Kidney (tissue), 14 donors: ENCODE data around the gene TMEM179. TPM values are rescaled to one million over a fixed set of nuclear protein-coding genes. Genes with fewer than 3 reads are reported as not detected.
A peak's percentile ranks its signal among the peaks of the same experiment; 100 is the strongest.

ENCODE experiments used
- DNase-seq, 5 donors: peaks; one replicate each; pipeline ENCODE4 v3.0.0-alpha.2; 2013 to 2020
- FAIRE-seq: peaks from 2 replicates; lab custom pipeline; 2012; peaks lifted over from hg19 to GRCh38; lab: Jason Lieb, UNC
- H3K27ac ChIP-seq, 2 donors: one replicate each; pipeline ENCODE4 v1.7.0; 2013; ENCODE audit warnings: low read depth in 2 of 2, low read length in 2 of 2, inconsistent platforms in 1 of 2
- H3K27me3 ChIP-seq: one replicate; pipeline ENCODE4 v1.7.1; 2013; ENCODE audit warnings: low read length, inconsistent platforms; ENCODE audit not compliant: control insufficient read depth, insufficient read depth
- H3K36me3 ChIP-seq, 3 donors: one replicate each; pipeline versions ENCODE4 v1.7.0 to v1.7.1; 2013; ENCODE audit warnings: low read length in 3 of 3, control low read depth in 1 of 3, inconsistent platforms in 1 of 3; ENCODE audit not compliant: insufficient read depth in 3 of 3, control insufficient read depth in 2 of 3
- H3K4me1 ChIP-seq, 3 donors: one replicate each; pipeline versions ENCODE4 v1.7.0 to v1.7.1; 2013; ENCODE audit warnings: low read length in 3 of 3, inconsistent platforms in 1 of 3, low read depth in 1 of 3; ENCODE audit not compliant: control insufficient read depth in 2 of 3, insufficient read depth in 2 of 3
- H3K4me3 ChIP-seq, 3 donors: one replicate each; pipeline versions ENCODE4 v1.7.0 to v1.8.1; 2013; ENCODE audit warnings: low read length in 3 of 3, control low read depth in 1 of 3, inconsistent platforms in 1 of 3
- H3K9ac ChIP-seq, 3 donors: one replicate each; pipeline versions ENCODE4 v1.7.0 to v1.7.1; 2013; ENCODE audit warnings: low read length in 3 of 3, control low read depth in 1 of 3, inconsistent platforms in 1 of 3
- H3K9me3 ChIP-seq, 3 donors: one replicate each; pipeline versions ENCODE4 v1.7.0 to v1.7.1; 2013; ENCODE audit warnings: low read length in 3 of 3, control low read depth in 1 of 3, inconsistent platforms in 1 of 3; ENCODE audit not compliant: control insufficient read depth in 2 of 3, insufficient read depth in 1 of 3
- CTCF ChIP-seq: IDR thresholded peaks from 3 replicates; pipeline ENCODE4 v1.5.1; 2012; ENCODE audit warnings: mild to moderate bottlenecking, moderate library complexity, borderline replicate concordance; ENCODE audit not compliant: insufficient read depth; ENCODE audit errors: extremely low read depth
- intact Hi-C: fragments of 100-400 bp; cut with DNase I; formaldehyde crosslinking; loops from one replicate; pipeline ENCODE4 v1.11.1; 2022
- polyA plus RNA-seq: library from polyadenylated mRNA; stranded (reverse); fragments of 350-450 nt; fragmentation: Illumina TruSeq; extraction: RNeasy Lipid Tissue Mini Kit (QIAGEN cat#74804); gene quantifications from one replicate; pipeline ENCODE4 v1.2.3, GENCODE V29; 2014; ENCODE audit warnings: low read depth, low replicate concordance; ENCODE audit not compliant: insufficient read depth
- total RNA-seq: library from RNA; stranded (reverse); fragmentation: NEBNext Ultra II Directional; extraction: Animal tissue kit (Norgen Biotek cat#: 25700); gene quantifications from one replicate; pipeline ENCODE4 v1.2.1, GENCODE V29; 2021
- donor health status: control.
- donor health status: control.
- donor health status: control.
- donor health status: control.
- donor health status: control.
- donor health status: DM: yes; HTN: yes; CAD: no.
- donor health status: Normal renal cell carcinoma (clear cell type).

Gene TMEM179
- total and polyA plus RNA-seq, 2 donors from 2014 or later, result 0.50 to 0.67 TPM

DNA sequence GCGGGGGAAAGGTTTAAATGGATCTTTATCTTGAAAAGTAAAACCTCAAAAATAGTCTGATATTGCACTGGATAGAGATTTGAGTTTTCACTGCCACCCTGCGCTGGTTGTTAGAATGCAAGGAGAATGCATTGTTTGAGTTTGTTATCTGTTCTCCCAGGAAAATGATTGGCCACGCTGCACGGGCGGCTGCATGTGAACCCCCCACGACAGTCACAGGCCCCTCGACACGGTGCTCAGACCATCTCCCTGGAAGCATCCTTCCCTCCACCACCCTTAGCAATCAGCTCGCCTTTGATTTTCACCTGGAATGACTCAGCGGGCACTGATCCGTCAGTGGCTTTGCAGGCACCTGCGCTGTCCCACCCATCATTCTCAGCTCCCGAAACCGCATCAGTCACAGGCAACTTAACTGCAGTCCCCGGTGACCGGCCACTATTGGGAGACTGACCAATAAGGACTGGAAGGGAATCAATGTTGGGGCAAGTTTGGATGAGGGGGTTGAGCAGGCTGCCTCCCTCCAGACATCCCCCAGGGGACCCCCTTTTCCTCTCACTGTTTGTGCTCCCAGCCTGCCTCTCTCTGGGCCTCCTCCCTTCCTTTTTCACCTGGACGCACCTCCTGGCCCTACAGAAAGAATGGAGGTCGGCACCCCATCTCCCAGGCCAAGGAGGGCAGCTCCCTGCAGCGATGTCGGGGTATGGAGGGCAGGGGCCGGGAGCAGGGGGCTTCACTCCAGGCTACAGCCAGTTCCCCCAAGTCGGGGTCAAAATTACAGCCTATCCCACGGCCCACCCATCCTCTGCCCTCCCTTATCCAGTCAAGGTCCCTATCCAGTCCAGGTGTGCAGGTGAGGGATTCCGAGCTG, 53.5 kb downstream of the TMEM179 start:
- FAIRE-seq (no peak), DNase-seq (peak in 1 of 5 donors; percentile 49)
- Histone ChIP-seq H3K9ac (no peak overlapping the region), H3K27ac (no peak overlapping the region), H3K4me3 (no peak overlapping the region), H3K27me3 (no peaks in the 10 kb centered on the region), H3K9me3 (peaks cover 0 to 4% (median 0%) of the 10 kb centered on the region in 3 donors), H3K4me1 (no peaks in the 10 kb centered on the region), H3K36me3 (no peaks in the 10 kb centered on the region)
- TF ChIP-seq CTCF, result no peak
- intact Hi-C loops, result no loop called here

GRCh38 chr14:104550340-104550860, 54.2 kb downstream of the TMEM179 start:
- Histone ChIP-seq H3K9me3 (peaks cover 0 to 4% (median 0%) of the 10 kb centered on the region in 3 donors), H3K27ac (no peak overlapping the region), H3K4me1 (no peaks in the 10 kb centered on the region), H3K36me3 (no peaks in the 10 kb centered on the region), H3K4me3 (no peak overlapping the region), H3K9ac (no peak overlapping the region), H3K27me3 (no peaks in the 10 kb centered on the region)
- DNase-seq, result peak in 1 of 5 donors; percentile 46
- TF ChIP-seq CTCF, result no peak
- intact Hi-C loops, result no loop called here
- no peak for FAIRE-seq

- intact Hi-C loops, result no loop called here
- Histone ChIP-seq H3K27ac (no peak overlapping the region), H3K36me3 (no peaks in the 10 kb centered on the region), H3K4me1 (no peaks in the 10 kb centered on the region), H3K4me3 (no peak overlapping the region), H3K9me3 (peaks cover 0 to 4% (median 0%) of the 10 kb centered on the region in 3 donors), H3K27me3 (peaks cover 4% of the 10 kb centered on the region), H3K9ac (no peak overlapping the region)
- no peak for FAIRE-seq
- DNase-seq, result peak in 1 of 5 donors; percentile 5
- no peak for TF ChIP-seq CTCF
These were observed 54.8 kb downstream of the TMEM179 start for GRCh38 chr14:104549536-104550339.
